HL-60/S4 (cell line): ENCODE results near the gene OR5B3.
"Not testable (repeated sequence)": the region's sequence is repeated elsewhere in the genome, so short reads cannot be mapped to it uniquely, and the experiment has no call there.

ENCODE experiments used
- in situ Hi-C: fragments of 300-500 bp; cut with MboI; formaldehyde crosslinking; loops from 2 replicates; pipeline ENCODE4 v1.14.3; 2022; ENCODE audit warnings: low sequenced_read_pairs

OR5B3 gene

DNA sequence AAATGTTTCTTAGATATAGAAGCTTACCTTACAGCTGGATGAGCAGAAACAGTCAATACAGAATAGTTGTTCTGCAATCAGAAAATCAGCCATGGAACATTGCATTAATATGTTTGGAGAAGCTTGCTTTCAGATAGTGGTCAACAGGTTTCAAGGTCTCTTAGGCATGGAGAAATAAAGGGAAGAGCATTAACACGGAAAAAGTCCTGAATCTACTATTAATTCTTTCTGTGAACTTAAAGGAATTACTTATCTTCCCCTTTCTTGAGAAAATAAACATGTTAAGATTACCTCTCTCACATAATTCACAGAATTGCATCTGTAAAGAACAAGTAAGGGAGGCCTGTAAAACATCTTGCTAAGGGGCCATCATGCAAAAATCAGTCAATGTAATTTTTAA, at the start of gene OR5B3:
OR5B3 (minus strand) TSS at position 101 of the 400 bp plus-strand sequence. CDS start 3,465 bp downstream, outside the sequence.
- in situ Hi-C loops: no loop called here

- in situ Hi-C loops: no loop called here
Measured at GRCh38 chr11:58451585-58451984, 44.9 kb upstream of the OR5B3 start.

DNA sequence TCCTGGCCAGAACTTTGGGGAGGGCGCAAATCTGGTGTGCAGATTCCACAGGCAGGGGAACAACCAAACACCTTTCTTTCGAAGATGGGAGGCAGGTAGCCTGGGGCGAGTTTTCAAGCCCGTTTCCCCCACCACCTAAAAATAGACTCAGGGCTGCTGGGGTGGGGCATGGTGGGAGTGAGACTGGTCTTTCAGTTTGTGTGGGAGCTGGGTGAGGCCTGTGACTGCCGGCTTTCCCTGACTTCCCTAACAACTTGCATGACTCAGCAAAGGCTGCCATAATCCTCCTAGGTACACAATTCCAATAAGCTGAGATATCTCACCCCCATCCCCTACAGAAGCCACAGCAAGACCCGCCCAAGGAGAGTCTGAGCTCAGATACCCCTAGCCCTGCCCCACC, 39.6 kb upstream of the OR5B3 start:
- in situ Hi-C loops: no loop called here

- in situ Hi-C loops: no loop called here
Measured at GRCh38 chr11:58444300-58444699, 37.6 kb upstream of the OR5B3 start.

DNA sequence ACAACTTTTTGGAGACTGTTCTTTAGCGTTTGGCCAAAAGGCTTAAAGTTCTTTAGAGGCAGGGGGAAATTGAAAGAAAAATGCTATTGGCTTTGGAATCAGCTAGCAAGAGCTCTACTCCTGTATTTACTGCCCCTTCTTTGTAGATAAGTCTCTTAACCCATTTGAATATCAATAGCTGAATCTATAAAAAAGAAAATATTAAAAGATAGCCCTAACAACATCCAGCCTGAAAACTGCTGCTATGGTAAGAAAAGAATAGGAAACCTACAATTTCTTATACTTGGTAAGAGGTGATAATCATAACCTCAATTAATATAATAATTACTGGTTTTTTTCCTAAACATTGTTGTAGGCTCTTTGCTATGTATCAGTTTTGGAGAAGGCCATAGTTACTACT, 35.5 kb upstream of the OR5B3 start, which contains the start of gene OR5B12:
OR5B12 (minus strand) TSS at position 101 of the 400 bp plus-strand sequence. CDS start 2,085 bp downstream, outside the sequence.
- in situ Hi-C loops: no loop called here

- in situ Hi-C loops: no loop called here
Measured at GRCh38 chr11:58438486-58438885, 31.8 kb upstream of the OR5B3 start.

DNA sequence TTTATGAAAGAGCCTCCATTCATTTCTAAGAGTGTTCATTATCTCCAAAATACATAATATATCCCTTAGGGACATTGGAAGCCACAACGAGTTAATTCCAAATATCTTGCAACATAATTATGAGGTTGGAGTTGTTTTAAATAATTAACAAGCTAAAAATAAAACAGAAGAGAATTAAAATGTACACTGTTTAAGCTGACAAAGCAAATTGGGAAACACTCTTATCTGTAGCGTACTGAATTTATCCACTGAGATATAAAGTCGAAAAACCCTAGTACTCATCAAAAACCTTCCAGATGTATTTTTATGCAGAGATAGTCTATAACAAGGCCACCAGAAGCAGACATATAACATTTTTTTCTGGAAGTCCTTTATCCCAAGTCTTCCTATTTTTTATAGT, 27.5 kb upstream of the OR5B3 start:
- in situ Hi-C loops: no loop called here

DNA sequence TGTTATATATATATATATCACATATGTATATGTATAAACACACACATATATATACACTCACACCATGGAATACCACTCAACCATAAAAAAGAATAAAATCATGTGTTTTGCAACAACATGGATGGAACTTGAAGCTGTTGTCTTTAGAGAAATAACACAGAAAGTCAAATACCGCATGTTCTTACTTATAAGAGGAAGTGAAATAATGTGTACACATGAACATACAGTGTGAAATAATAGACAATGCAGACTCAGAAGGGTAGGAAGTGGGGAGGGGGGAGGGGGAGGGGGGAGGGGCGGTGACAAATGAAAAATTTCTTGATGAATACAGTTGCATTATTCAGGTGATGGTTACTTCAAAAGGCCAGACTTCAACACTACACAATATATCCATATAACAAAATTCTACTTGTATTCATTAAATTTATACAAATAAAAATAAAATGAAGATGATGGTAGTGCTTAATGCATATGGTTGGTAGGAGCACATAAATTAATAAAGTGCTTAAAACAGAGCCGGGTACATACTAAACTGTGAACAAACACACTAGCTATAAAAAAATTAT, 27.0 kb upstream of the OR5B3 start:
- in situ Hi-C loops: no loop called here

- in situ Hi-C loops: no loop called here
Measured at GRCh38 chr11:58429273-58429672, 22.6 kb upstream of the OR5B3 start.

DNA sequence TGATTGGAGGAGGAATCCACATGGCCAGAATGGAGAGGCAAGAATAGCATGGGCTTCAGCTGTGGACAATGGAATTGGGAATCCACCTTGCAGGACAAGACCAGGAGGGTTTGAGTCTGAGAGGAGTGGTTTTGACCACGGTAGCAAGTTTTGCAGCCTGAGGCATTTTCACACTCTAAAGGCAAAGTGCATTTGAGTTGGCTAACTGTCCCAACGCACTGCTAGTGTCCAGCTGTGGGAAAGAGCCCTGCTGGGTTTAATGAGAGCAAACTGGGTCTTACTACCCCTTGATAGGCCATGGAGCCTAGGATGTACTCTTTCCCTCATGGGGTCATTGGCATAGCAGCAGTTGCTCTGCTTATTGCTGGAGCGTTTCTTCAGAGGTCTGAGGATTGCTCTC, 21.3 kb upstream of the OR5B3 start, which contains the start of gene OR5B2:
OR5B2 (minus strand) TSS at position 101 of the 400 bp plus-strand sequence. CDS start 4,860 bp downstream, outside the sequence.
- in situ Hi-C loops: no loop called here

DNA sequence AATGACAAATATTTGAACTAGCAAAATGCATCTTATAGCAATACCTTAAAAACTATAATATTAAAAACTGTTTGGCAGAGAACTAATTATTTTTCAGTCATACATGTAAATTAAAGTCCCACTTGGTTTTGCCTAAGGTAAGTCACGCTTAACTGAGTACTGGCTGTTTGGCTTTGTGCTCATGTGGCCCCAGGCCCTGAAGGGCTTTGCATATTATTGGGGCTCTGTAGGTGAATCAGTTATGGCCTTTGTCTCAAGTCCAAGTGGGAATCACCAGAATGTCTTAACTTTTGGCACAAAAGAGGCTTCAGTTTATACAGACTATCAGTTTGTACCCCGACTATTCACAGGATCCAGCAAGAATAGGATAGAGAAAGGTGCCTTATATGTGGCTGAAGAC, 7.1 kb downstream of the OR5B3 start:
- in situ Hi-C loops: not testable (repeated sequence)

GRCh38 chr11:58395581-58395980, 11.1 kb downstream of the OR5B3 start:
- in situ Hi-C loops: no loop called here

- in situ Hi-C loops: no loop called here
Measured at GRCh38 chr11:58394195-58394594, 12.5 kb downstream of the OR5B3 start.

DNA sequence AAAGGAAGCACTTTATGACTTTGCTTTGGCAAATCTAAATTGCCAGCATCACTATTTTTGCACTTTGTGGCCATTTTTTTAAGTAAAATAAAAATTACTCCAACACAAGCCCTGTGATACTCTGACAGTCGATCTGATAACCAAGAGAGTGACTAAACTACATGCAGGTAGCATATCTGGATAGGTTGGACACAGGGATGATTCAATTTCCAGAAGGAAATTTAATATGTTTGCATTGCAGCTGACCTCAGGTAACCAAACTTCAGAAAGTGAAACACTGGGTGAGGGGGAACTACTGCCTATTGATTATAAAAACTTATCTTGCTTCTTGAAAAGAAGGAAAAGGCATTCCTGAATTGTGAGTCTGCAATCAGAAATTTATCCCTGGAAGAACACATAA, 13.9 kb downstream of the OR5B3 start:
- in situ Hi-C loops: no loop called here

DNA sequence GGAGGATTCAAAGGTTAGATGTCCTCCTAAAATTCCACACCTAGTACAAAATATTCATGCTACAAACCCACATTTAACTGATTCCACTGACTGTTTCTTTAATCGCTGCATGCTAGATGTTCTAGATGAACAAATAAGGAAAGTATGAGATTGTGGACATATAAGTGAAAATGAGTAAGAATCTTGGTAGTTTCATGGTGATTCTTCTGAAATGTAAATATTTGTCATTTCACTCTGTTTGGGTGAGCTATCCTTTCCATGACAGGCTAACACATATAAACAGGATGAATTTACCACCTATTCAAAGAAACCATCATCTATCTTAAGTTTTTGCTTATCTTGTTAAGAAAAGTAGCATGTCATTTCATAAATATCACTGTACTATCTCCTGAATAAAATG, 14.8 kb downstream of the OR5B3 start:
- in situ Hi-C loops: no loop called here

DNA sequence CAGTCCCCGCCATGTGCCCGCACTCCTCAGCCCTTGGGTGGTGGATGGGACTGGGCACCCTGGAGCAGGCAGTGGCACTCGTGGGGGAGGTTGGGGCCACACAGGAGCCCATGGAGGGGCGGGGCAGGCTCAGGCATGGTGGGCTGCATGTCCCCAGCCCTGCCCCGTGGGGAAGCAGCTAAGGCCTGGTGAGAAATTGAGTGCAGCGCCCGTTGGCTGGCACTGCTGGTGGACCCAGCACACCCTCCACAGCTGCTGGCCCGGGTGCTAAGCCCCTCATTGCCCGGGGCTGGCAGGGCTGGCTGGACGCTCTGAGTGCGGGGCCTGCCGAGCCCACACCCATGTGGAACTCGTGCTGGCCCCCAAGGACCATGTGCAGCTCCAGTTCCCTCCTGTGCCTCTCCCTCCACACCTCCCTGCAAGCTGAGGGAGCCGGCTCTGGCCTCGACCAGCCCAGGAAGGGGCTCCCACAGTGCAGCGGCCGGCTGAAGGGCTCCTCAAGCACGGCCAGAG, 16.1 kb downstream of the OR5B3 start:
- in situ Hi-C loops: no loop called here

DNA sequence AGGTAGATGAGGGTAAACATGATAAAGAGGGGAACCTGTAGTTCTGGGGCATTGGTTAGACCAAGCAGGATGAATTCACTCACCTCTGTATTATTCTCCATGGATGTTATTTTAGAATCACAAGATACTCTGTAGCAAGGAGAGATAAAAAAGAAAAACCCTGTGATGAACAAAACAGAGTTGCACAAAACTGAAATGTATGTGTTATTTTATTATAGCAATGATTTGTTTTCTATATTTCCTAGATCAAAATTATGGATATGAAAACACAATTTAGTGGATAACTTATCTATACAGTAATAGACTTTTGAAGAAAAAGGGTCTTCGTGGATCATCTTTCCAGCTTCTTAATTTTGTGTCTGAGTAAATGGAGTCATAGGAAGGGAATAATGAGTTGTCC, 47.7 kb downstream of the OR5B3 start, which contains the start of gene OR5B17:
OR5B17 (minus strand) TSS at position 101 of the 400 bp plus-strand sequence; CDS start at position 101, 0 bp downstream.
- in situ Hi-C loops: no loop called here

GRCh38 chr11:58354727-58355126, 51.9 kb downstream of the OR5B3 start:
- in situ Hi-C loops: no loop called here
